NCI-H2107 treated with DMSO at 0.1 percent for 48 hours (cell line): ENCODE measurements around the gene FST.

Experiments
- DNase-seq: peaks from one replicate; lab custom pipeline; 2025; ENCODE audit not compliant: unreplicated experiment; lab: John Stamatoyannopoulos, UW

The FST gene

DNA sequence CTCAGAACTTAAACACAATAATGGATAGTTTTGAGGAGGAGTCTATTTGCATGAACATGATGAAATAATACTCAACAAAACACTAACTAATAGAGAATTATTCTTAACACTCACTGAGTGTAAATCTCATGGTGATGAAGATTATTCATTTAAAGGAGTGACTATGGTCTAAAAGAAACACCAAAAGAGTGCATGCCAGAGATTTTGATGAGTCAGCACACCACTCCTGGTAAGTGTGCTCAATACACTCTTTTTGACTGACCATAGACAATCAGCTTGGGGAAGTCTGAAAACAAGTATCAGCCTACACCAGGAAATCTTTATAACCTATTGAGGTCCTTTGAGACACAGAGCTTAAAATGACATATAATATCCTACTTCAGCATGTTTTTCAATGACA, 6.8 kb upstream of the FST start:
- no peak for DNase-seq

DNA sequence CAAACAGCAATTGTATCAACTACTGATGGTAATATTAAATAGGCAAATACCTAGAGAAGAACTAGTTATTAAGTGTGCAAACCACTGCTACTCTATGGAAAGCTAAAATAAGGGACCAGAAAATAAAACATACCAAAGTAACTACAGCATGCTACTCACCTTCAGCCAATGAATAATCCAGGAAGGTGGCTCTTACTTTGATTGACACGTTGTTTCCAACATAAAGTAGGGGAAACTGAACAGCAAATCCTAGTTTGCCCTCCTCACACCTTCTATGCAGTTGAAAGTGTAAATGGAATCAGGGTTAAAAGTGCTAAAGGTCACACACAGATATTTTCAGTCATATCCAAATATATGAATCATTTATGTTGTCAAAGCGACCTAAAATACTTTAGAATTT, 5.1 kb upstream of the FST start:
- no peak for DNase-seq

DNA sequence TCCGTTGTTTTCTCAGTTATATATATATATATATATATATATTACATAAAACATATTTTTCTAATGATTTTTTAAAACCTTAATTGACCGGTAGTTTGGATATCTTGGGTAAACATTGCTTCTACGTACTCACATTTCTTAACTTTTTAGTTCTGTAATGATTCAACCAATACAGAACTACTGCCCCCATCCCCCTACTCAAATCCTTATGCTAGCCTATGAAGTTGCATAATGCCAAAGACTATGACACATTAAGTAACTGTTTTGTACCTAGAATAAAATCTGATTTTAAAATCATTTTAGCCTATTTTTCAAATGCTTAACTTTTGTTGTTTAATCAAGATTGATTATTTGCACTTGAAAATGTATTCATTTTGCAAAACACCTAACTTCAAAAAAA, 4.4 kb upstream of the FST start:
- DNase-seq = no peak

DNA sequence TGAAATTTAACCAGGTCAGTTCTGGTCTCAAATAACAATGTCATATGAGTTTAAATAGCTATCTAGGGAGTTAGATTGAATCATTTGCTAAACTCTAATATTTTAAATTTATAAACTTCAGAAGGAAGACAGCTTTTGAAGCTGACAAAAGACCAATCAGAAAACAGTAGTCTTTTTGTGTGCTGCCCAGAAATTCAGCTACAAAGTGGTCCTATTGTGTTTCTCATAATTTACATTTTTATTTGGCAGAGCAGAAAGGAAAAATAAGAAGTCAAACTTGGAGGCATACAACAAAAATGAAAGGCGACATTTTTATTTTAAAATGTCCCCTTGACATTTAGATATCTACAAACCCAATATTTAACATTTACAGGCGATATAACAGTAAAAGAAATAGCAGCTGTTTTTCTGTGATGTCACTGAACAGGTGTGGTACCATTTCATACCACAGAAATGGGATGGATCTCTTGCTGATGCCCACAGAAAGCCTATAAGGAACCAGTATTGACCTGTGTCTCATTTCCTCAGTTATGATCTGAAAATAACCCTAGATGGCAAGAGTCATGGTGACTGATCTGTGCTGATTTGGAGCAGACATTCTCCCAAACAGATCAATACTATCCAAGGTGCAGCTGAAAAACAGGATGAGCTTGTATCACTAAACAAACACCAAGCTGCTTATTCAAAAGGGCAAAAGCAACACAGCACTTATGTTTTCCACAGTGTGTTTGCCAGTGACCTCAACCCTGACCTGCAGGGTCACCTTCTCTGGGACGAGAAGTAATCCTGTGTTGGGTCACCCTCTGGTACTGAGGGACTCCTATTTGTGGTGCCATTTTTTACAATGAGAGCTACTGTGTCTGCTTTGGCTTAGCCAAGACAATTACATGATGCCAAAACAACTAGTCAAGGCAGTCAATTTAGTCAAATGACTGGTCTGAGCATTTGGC, 3.6 kb upstream of the FST start:
- no peak for DNase-seq

DNA sequence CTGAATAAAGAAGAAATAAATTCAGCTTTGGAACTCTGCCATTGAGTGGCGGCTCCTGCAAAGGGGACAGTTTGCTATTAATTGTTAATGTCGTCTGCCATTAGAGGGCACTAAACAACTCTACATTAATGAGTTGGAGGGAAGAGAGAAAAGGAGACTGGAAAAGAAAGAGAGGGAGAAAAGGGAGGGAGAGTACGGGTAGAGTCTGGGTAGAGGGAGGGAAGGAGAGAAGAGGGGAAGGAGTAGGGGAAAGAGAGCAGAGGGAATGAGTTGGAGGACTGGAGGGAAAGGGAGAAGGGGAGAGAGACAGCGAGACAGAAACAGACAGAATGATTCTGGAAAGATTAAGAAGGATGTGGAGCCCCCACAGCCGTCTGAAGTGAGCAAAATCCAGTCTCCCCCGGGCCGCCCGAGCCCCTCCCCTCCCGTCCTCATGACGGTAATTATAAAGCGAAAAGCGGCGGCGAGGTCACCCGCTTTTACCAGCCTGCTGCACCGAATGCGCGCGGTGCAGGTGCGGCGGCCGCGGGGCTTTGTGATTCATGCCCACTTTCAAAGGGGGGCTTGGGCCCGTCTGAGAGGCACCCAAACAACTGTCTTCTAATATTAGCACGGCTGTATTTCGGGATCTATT, 1.9 kb upstream of the FST start:
- peak; percentile 43 for DNase-seq

DNA sequence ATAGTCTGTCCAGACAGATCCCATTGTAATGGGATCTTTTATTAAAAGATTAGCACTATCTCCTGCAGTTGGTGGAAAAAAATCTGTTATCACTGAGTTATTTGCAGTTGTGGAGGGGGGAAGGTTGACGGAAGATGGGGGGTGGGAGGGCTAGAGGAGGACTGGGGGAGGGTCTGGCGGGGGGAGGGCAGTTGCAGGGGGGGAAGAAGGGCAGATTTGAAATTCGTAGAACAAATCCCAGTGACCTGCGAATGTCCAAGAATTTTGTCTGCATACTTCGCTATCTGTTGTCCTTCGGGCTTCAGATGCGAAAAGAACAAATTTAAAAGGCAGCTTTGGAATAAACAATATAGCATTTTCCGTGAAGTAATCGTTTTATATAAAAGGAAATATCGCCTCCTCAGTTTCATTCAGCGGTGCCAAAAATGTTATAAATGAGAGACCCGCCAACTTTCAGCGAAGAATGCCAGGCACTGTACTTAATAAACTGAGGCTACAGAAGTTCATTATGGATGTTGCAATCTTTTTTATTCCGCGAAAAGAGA, 1.3 kb upstream of the FST start:
- no peak for DNase-seq

DNA sequence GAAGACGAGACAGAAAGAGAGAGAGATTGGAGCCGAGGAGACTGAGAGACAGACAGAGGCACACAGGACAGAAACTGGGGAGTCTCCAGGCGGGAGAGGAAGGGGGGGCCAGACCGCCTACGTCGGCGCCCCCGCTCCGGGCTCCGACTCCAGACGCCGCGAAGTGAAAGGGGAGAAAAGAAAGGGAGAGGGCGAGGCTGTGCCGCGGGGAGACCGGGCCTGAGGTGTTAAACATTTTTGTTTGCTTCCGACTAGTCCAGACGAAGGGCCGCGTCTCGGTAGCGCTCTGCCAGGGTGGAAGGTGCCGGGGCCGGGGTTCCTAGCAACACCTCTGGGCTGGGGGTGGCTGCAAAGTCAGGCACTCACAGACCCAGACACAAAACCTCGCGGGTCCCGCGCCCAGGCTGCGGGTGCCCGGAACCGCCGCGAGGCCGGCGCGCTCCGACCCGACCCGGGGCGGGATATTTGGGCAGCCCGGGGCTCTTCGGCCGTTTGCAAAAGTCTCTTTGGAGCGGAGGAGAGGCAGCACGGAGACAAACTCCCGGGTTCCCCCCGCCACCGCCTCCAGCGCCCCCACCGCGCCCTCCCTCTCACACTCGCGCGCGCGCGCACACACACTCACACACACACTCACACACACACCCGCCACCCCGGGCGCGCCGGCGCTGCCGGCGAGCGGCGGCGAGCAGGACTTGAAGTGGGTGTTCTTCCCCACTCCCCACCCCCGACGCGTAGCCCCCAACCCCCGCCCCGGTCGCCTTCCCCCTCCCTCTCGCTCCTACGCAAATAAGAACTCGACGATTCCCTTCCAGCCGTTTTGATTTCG, 626 bp upstream of the FST start:
- DNase-seq = no peak

DNA sequence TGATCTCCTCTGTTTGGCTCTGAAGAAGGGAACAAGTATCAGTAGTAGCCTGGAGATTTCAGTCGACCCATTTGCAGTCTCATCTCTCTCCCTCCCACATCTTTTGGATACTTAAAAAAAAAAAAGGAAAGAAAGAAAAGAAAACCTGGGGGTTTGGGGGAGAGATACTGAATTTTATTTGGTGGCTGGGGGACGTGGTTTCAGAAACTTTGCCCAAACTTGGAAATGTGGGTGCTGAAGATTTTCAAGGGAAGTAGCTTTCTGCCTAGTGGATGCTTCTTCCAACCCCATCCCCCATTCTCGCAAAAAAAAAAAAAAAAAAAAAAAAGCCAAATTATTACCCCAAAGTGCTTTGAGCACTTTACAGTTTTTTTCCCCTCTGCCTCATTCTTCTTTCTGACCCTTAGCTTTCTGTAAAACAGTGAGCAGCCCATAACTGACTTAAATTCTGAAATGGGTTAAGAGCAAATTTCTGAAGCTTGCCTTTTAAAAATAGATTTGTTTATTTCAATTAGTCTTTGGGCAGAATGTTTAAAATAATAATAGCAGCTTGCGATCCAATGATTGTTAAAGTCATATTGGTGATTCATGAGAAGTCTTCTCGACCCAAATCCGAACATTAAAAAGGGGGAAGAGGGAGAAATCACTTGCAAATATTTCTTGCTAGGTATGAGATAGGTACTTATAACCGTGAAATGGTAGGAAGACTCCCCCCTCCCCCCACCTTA, 894 bp downstream of the FST start:
- DNase-seq = no peak

DNA sequence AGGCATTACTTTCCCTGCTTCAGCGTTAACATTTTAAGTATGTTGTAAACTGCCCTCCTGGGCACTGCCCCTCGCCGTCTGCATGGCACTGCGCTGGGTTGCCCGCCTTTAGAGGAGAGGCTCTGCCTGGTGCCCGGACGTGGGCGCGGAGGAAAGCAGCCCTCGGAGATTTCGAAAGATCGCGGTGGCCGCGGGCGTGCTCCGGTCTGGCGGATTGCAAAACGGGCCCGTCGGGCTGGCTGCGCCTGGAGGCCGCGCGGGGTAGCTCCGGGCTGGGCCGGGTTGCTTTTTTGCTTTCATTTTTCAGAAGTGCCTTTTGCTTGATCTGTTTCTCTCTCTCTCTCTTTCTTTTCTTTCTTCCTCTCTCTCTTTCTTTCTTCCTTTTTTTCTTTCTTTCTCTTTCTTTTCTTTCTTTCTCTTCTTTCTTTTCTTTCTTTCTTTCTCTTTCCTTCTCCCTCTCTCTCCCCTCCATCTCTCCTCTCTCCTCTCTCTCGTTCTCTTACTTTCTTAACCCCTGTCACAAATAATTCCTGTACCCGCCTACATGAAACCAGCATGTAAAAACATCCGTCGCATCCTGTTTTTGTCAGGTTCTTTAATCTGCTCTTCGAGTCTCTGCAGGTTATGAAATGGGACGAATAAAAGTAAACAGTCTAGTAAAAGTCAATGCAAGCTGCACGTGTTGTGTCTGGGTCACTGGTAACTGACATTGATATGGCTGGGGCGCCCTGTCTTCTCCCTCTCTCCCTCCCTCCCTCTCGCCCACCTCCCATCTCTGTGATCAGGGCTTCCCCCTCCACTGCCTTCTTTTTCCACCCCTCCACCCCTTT, 1.7 kb downstream of the FST start:
- DNase-seq = no peak

DNA sequence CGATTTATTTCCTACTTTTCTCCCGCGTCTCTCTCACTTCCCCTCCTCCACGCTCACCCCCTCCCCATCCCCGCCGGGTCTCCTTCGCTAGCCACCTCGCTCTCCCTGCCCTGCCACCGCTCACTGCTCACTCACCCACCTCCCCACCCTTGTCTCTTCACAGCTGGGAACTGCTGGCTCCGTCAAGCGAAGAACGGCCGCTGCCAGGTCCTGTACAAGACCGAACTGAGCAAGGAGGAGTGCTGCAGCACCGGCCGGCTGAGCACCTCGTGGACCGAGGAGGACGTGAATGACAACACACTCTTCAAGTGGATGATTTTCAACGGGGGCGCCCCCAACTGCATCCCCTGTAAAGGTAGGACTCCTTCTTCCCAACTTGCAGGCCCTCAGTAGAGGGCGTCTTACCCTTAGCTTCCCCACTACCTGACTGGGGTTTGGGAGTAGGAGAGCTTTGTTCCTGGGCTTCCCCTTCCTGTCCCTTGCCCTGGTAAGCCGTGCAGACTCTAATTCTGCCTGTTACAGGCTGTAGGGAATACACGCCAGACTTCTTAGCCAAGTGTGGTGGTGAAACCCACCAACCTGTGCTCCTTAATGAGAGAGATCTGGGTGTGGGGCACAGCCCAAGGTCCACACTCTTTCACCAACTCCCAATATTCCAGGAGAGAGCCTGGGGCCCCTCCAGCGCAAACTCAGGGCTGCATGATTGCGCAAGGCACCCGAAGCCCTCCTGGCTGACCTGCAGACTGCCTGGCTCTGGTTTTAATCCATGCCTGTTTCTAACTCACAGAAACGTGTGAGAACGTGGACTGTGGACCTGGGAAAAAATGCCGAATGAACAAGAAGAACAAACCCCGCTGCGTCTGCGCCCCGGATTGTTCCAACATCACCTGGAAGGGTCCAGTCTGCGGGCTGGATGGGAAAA, 2.5 kb downstream of the FST start:
- DNase-seq = no peak

DNA sequence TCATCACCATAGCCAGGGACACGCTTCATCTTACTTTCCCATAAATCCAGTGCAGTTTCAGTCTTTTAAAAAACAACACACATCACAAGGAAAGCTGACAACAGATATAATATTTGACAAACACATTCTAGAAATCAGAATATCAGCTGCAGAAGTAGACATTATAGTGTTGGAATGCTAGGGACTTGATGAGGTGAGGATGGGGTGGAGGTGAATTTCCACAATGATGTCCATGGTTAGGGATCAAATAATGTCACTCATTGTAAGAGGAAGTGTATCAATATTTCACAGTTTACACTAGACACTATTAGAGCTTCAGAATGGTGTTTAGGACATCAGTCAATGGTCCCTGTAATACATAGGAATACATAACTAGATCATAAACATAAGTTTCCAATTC, 7.0 kb downstream of the FST start:
- DNase-seq = no peak

DNA sequence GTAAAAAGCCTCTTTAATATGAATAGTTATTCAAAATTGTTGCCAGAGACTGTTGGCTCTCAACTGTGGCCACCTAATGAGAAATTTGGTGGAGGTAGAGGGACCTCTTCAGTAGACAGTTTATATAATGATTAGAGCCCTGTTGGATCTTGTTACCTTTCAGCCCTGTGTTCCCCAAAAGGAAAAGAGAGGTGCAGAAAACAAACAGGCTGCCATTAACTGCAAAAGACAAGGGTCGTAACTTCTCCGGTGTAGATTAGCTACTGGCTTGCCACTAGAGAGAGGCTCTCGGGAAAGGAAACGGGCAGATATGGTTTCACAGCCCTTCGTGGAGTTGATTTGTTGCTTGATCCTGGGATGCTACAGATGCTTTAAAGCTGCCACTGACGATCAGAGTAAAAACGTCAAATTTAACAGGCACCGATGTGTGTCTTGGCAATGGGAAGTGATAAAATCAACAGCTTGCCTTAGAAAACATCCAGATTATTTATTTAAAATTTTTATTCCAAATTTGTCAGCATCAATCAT, 7.8 kb downstream of the FST start:
- DNase-seq = no peak

DNA sequence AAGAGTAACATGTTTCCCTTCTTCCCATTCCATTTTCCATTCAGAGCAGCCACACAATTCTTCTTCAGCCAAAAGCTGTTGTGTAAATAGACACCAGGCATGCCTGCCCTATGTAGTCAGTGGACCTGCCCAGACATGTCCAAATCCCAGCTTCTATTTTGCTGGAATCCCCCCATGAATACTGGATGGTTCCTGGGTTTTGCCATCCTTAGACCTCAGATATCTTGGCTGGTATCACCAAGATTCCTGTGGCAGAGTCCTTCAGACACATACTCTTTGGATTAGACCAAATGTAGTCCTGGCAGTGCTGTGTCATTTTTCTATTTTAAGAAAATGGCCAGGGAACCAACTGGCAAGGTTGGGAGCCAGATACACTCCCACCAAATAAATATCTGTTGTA, 10.3 kb downstream of the FST start:
- DNase-seq = no peak

DNA sequence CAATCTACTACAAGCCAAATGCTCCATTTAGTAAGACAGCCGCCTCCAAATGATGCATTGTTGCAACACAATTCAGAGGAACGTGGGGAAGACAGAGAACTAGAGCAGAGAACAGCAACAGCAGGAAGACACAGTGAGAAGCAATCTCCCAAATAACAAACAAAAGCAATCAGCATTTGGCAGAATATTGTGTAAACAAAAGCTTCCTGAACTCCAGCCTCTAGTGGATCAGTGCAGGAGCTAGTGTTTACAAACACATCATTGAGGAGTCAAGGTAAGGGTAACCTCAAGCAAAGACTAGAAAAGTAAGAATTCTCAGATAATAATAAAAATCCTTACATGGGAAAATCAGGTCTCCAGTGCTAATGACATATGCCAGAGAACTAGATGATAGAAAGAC, 20.6 kb downstream of the FST start:
- no peak for DNase-seq

DNA sequence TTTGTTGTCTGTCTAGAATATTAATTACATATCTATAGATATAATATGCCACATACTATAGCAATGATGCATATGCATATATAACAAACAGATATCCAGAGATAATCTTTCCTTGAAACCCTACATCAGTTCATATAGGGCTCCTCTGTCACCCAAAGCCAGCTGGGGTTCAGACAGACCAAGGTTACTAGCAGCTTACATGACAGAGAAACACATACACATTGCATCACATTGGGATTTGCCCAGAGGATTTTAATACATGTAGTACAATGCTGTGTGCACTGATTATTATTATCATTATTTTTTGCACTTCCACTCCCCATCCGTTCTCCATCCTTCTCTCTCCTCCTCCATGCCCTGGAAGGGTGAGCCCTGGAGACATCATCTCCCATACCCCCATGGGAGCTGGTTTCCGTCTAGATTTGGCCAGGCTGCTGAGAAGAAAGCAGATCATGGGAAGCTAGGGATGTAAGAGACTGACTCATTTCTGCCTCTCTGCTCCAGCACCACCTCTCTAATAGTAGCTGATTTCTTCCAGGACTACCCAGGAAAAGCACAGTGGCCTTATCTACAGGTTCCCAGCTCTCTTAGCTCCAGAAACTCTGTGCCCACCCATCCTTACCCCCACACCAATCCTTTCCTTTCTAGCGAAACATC, 23.3 kb downstream of the FST start:
- no peak for DNase-seq

DNA sequence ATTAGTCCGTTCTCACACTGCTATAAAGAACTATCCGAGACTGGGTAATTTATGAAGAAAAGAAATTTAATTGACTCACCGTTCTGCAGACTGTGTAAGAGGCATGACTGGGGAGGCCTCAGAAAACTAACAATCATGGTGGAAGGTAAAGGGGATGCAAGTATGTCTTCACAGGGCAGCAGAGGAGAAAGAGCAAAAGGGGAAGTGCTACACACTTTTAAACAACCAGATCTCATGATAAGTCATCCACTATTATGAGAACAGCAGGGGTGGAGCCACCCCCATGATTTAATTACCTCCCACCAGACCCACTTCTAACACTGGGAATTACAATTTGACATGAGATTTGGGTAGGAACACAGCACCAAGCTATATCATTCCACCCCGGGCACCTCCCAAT, 26.6 kb downstream of the FST start:
- DNase-seq = no peak

DNA sequence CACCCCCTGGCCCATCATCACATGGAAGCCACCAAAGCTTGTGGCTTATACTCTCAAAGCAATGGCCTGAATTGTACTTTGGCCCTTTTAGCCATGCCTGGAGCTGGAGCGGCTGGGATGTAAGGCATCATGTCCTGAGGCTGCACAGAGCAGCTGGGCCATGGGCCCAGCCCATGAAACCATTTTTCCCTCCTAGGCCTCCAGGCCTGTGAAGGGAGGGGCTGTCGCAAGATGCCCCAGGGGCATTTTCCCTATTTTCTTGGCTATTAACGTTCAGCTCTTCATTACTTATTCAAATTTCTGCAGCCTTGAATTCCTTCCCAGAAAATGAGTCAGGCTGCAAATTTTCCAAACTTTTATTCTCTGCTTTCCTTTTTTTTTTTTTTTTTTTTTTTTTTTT, 27.7 kb downstream of the FST start:
- DNase-seq = no peak

DNA sequence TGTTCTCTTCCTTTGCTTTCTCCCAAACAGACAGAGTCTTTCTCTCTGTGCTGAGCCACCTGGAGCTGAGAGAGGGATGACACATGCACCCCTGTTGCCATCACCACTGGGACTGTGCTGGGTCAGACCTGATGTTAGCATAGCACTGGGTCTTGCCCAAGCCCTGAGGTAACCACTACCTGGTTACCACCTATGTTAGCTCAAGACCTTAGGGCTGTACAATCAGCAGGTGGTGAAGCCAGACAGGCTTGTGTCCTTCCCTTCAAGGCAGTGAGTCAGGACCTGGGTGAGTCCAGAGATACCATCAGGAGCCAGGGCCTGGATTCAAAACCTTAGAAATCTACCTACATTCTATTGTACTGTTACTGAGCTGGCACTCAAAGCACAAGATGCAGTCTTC, 32.1 kb downstream of the FST start:
- no peak for DNase-seq
